SIG-M5 treated with dmso at 0.1 percent for 504 hours (cell line): Measurements from ENCODE around the gene OR2T1.
"Not testable (repeated sequence)": the region's sequence is repeated elsewhere in the genome, so short reads cannot be mapped to it uniquely, and the experiment has no call there.

Experiments used
- DNase-seq: peaks from one replicate; lab custom pipeline; 2025; ENCODE audit not compliant: unreplicated experiment; lab: John Stamatoyannopoulos, UW

OR2T1 gene

DNA sequence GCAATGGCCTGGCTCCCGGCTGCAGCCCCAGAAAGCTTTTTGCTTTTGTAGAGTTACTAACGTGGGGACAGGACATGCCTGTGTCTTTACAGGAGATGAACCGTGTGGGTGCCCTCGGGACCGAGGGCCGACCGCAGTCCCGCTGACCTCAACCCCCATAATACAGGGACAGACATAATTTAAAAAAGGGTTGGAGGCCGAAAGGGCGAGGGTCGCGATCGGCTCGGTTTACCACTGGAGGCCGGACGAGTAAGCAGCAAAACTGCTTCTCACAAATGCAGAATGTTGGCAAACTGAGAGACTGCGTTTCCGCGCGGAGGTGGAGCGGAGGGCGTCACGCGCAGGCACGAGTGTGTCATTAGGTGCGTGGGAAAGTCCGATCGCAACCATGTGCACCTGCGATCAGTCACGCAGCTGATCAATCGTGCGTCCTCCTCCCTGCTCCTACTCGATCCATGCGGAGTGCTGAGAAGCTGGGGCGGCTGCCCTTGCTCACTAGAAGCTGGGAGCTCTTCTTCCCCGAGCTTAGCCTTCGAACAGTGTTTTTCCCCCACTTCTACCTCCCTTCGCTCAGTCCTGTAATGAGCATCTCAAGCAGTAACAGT, 31.1 kb downstream of the OR2T1 start:
- DNase-seq: not testable (repeated sequence)

DNA sequence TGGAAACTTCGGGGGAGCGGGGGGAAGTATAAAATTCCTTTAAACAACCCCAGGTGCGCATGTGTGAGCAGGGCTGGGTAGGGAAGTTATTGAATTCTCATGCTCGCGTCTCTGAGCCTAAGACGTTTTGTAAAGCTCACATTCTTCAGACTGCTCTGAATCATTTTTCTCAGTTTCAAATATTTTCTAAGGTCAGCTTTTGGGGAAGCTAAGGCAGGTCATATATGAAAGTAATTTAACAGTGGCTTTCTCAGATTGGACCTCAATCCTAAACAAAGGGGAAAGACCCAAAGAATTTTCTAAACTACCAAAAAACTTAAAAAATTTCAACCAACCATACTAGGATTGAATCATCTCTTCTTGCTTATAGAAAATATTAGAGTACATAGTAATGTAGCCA, 32.1 kb downstream of the OR2T1 start:
- not testable (repeated sequence) for DNase-seq

DNA sequence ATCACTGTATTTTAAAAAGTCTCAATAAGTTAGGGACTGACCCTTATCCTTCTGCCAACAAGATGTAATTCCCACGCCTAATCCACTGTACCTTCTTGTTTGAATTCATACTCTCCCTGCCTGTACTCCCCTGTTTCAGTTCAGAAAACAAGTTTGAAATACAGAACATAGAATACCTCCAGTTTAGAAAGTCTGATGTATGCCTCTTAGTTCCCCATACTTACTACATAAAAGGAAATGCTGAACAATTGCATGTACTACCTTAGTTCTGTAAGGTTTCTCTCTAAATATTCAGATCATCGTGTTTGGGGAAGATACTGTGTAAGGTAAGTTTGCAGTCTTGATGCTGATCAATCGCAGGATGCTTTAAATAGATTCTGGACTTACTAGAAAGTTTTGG, 33.5 kb downstream of the OR2T1 start:
- not testable (repeated sequence) for DNase-seq

DNA sequence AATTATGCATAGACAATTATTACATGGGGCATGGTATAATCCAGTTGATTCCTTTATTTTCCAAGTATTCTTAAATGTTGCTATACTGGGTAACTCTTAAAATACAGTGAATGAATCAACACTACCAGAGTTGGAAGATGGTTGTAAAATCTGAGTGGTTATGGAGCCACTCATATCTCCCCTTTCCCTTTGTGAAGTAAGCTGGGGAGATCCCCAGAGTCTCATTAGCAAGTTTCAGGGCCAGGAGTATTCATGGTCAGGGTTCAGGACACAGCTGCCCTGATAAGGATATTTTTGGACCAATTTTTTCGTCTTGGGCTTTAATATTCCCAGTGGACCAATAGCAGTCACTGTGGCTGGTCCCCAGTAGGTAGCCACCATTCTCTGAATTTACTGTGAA, 35.8 kb downstream of the OR2T1 start:
- DNase-seq: not testable (repeated sequence)

DNA sequence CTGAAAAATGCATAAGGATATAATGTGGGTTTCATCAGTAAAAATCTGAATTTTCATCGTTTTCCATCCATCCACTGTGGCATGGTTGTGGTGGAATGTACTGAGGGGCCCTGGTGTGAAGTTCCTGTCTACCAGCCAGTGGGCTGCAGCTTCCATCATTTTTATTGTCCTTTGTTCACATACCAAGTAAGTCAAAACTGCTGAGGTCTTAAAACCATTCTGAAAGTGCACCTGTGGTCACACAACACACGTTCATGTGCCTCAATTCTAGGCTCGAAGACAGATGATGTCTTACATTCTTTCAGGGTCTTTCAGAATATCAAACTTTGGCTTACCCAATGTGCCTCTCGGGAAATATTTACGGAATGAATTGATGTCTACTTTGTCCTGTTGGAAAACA, 36.4 kb downstream of the OR2T1 start:
- DNase-seq: not testable (repeated sequence)

DNA sequence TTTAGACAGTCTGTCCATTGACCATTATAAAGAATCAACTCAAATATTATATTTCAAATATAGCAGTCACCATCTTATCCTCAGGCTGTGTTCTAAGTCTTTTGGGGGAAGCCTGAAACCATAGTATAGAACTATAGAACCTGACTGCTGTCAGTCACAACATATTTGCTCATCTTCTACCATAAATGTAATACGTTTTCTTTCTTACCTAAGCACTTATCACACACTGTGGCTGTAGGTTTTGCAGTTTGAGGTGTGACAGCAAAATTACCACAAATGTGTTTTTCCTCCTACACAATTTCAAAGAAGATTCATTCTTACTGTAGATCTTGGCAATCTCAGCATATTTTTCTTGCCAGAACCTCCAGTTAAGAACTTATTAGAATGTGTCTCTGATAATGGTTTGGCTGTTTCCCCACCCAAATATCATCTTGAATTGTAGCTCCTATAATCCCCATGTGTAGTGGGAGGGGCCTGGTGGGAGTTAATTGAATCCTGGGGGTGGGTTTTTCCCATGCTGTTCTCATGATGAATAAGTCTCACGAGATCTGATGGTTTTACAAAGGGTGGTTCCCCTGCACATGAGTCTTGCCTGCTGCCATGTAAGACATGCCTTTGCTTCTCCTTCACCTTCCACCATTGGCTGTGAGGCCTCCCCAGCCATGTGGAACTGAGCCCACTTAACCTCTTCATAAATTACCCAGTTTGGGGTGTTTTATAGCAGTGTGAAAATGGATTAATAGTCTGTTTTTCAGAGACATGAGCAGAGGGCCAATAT, 39.8 kb downstream of the OR2T1 start:
- not testable (repeated sequence) for DNase-seq

DNA sequence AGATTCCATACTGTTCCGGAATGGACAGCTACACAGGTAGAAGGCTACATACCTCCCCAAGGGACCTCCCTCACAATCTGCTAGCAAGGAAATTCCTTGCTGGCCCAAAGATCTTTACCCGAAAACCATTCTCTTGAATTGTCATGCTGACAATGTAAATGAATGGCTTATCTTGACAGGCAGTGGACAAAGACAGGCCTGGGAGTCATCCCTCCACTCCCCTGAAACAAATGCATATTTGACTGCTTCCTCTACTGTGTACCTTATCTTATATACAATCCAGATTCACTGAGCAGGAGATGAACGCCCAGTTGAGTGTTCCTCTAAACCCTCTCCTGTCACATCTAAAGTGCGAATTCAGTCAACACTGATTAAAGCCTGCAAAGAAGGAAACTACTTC, 41.8 kb downstream of the OR2T1 start:
- DNase-seq: not testable (repeated sequence)

DNA sequence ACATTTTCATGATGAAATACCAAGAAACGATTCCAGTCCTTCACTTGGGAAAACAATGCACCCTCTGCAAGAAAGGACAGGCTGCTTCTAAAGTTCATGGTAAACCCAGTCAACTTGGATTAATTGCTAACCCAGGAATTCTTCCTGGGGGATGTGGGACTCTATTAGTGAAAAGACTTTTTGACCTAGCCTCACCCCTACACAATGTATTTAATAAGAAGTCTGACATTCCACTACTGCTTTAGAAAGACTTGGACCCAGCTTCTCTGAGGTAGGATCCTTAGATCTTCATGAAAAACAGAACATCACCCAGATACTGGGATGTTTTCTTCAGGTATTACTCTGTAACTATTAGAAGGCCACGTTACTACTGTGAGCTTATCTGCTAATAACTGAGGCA, 42.6 kb downstream of the OR2T1 start, which contains the start of gene OR2T2:
Gene OR2T2, plus strand, starts transcription at position 239 of the 400 bp plus-strand sequence. CDS start 7,161 bp downstream, outside the sequence.
- DNase-seq: not testable (repeated sequence)

DNA sequence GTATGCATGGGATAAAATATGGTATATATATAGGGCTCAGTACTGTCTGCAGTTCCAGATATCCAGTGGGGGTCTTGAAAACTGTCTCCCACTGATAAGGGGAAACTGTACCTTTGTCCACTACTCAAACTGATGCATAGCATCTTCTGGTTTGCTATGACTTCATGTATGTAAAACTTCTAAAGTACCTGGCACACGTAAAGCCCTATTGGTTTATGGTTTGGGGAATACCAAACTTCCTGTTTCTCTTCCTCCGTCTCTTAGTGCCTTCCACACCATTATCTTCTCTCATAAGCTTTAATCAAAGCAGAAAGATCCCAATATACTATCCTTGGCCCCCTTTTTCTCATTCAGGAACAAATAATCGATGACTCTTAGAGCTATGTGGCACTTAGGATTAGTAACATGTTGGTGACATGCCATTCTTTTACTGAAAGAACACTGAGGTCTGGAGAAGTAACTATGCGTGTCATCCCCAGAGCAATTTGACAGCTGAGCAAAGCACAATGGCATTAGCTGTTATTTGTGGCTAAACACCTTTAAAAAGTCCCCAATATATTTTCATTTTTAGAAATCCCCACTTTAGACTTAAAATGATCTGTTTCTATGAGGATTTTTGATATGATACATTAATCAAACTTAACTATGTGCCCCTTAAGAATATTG, 45.7 kb downstream of the OR2T1 start:
- DNase-seq: not testable (repeated sequence)

DNA sequence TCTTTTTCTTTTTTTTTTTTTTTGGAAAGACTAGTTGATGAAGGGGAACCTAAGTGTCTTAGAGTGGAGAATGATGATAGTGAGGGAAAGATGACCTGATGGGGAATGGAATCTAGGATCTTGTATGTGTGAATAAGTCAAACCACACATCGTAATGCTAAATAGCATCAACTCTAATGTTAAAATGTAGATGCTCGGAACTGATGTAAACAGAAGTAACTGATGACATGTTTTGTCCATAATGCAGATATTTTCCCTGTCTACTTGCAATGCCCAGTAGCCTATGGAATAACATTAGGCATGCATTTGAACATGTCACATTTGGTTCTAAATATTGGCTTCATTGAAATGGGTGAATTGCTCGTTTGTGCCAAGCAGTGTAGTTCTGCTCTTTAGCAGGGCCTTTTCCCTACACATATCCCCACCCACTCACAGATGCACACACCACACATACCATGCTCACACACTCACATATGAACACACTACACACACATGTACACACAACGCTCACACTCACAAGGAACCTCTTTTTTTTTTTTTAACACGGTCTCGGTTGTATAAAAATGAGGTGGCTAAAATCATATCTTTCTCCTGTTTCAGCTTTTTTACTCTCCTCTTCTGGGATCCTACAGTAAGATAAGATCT, 47.1 kb downstream of the OR2T1 start:
- DNase-seq: not testable (repeated sequence)

DNA sequence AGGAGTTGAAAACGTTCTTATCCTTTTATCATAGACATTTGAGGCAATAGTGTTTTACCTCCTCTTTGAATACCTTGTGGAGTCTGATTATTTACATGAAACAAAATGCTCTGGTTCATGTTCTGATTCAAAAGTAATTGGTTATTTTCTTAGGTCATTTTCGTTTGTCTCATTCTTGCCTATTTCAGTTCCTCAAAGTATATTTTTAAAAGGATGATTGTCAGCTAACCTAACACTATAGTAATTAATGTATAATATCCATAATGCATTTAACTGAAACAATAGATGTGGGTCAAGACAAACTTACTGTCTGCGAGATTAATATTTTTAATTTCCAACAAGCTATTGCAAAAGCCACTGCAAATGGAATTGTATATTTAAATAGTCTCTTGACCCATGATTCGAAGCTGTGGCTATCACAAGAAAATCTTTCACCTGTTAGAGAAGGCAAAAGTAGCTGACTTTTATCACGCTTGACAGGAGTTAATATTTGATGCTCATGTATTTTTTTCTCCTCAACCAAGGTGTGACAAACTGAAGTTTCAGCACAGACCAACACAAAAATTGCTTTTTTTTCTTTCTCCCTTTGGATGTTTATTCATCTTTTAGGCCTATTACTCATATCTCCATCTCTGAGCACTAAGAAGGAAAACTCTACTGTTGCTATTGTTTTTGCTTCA, 47.8 kb downstream of the OR2T1 start:
- DNase-seq: not testable (repeated sequence)

DNA sequence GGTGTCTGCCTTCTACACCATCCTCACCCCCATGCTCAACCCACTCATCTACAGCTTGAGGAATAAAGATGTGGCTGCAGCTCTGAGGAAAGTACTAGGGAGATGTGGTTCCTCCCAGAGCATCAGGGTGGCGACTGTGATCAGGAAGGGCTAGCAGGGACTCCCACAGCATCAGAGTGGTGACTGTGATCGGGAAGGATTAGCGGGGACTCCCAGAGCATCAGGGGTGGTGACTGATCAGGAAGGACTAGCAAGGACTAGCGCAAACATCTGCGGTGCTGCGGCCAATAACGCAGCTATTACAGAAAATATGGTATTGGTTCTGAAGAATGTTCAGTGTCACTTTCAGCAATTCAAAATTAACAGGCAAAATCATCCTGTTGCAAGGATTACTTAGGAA, 50.8 kb downstream of the OR2T1 start:
- not testable (repeated sequence) for DNase-seq

DNA sequence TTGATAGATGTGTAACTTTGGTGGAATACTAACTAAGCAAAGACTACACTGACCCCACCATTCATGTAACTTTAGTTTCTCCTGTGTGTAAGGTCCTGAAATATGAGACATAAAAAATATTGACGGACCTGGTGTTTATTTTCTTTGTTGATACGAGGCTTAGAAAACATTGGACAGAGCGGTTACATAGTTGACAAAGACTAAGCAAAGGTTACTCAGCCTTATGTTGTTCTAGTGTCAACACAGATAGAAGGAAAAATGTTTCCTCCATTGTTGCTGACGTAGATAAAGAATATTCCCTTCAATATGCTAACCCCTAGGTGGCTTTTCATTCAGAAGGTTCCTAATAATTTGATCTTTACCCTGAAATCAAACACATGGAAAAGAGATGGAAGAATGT, 52.2 kb downstream of the OR2T1 start:
- not testable (repeated sequence) for DNase-seq

DNA sequence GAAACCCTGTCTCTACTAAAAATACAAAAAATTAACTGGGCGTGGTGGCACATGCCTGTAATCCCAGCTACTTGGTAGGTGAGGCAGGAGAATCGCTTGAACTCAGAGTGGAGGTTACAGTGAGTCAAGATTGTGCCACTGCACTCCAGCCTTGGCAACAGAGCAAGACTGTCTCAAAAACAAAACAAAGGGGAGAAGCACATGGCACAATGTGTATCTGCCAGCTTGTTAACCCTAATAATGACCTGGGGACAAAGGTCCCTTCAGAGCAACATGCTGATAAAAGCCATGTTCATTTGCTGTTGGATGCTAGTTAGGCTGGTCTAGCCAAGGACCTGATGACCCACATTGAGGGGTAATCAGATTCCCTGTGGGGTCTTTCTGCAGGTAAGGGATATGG, 53.8 kb downstream of the OR2T1 start:
- DNase-seq: not testable (repeated sequence)
